Inflammatory macrophage treated with lipopolysaccharide for 4 hours (primary cell): ENCODE measurements around the gene LAMTOR1.

Source experiments
- DNase-seq: peaks from one replicate; pipeline ENCODE4 v3.0.0-alpha.2; 2020

LAMTOR1 gene

DNA sequence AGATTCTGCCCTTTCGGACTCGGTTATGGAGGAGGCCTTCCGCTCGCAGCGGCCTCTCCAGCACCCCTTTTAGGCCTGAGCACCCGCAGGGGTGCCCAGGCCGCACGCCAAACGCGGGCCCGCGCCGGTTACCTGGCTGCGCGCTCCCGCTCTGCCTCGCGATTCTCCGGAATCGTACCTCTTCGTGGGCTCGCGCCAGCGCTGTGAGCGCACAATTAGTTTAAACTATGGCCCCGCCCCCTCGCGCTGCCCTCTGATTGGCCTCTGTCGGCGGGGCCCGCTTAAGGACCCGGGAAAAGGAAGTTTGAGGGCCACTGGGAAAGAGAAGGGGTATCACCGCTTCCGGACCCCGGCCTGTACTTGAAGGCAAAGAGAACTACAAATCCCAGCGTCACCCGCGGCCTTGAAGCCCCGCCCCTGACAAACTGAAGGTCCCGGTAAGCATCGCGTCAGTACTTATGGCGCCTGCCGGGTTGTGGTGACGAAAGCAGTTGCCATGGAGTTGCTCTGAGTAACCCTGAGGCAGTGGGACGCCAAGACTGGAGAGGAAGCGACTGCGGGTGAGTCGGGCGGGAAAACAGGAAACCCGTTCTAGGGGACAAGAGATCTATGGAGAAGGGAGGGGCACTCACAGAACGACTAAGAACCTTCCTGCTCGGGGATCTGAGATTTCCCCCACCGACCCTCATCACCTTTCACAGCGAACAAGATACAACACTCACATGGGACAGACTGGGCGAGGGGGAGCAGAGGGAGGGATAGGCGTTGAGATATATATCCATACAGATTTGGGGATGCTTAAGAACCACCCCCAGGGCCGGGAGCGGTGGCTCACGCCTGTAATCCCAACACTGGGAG, 22.5 kb downstream of the LAMTOR1 start, which contains the start of the genes LRRC51 and NUMA1:
Gene LRRC51, plus strand, starts transcription at position 525 of the 858 bp plus-strand sequence. CDS start 8,234 bp downstream, outside the sequence.
Gene NUMA1, minus strand, starts transcription at position 217 of the 858 bp plus-strand sequence. CDS start 44,599 bp downstream, outside the sequence.
- peak; percentile 100 for DNase-seq

GRCh38 chr11:72079819-72080325, 23.2 kb downstream of the LAMTOR1 start:
- no peak for DNase-seq

DNA sequence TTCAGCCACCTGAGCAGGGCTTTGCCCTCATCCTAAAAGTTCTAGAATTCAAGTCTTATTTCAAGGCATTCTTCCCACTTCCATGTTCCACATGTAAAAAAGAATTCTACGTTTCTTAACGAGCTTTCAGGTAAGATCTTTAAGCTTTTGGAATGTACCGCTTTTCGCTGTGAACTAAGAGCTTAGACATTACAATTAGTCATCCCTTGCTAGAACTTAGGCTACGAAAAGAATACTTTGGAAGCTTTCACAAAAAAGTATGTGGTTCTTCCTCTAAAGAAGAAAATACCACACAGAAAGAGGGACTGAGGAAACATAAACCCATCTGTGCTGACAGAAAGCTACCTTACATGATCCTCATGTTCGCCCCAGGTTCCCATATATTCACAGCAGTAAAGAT, 24.6 kb downstream of the LAMTOR1 start:
- no peak for DNase-seq

DNA sequence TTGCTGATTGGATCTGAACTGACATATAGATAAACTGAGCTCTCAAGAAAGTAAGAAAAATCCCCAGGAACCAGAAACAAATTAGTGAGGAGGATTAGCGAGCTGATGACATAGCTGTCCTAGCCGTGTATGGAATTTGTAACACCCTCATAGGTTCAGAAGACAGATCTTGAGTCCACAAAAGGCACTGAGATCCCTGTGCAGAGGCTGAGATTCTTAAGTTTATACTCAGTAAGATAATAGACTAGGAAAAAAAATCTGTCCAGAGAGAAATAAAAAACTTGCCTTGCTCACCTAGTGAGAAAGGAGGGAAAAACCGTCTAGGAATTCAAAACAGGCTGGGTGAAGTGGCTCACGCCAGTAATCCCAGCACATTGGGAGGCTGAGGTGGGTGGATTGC, 27.3 kb downstream of the LAMTOR1 start:
- DNase-seq: no peak

- DNase-seq: peak; percentile 71
Observed at GRCh38 chr11:72075109-72075508, 28.0 kb downstream of the LAMTOR1 start.

GRCh38 chr11:72072348-72072747, 30.7 kb downstream of the LAMTOR1 start:
- peak; percentile 50 for DNase-seq

DNA sequence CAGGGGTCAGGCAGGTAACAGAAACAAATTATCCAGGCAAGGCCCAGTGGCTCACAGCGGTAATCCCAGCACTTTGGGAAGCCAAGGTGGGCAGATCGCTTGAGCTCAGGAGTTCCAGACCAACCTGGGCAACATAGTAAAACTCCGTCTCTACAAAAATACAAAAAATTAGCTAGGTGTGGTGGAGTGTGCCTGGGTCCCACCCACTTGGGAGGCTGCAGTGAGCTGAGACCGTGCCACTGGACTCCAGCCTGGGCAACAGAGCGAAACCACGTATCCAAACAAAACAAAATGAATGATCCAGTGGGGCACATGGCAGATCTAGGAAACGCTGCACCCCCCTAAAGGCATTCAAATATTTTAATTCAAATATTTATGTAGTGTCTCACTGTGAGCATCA, 32.6 kb downstream of the LAMTOR1 start:
- DNase-seq: no peak

GRCh38 chr11:72069787-72070251, 33.3 kb downstream of the LAMTOR1 start:
- DNase-seq: peak; percentile 97

- DNase-seq: peak; percentile 78
Observed at GRCh38 chr11:72069200-72069599, 33.9 kb downstream of the LAMTOR1 start.

- DNase-seq: no peak
Observed at GRCh38 chr11:72067676-72068075, 35.4 kb downstream of the LAMTOR1 start.

DNA sequence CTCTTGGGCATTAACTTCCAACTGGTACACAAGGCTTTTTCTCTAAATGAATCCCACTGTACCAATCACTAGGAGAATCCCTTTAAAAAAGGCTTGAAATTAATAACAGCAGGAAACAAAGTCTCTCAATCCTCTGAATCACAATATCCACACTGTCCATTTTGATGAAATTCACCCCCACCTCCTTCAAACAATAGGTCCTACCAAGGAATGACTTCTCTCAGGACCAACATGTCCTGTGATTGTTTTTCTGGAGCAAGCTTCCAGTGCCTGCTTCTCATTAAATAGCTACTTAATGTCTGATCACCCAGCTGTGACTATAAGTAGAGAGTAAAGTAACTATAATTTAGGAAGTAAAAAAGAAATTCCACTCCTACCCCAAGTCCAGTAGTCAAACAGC, 35.8 kb downstream of the LAMTOR1 start:
- DNase-seq: no peak

- DNase-seq: no peak
Observed at GRCh38 chr11:72066855-72067254, 36.2 kb downstream of the LAMTOR1 start.

- DNase-seq: peak; percentile 21
Observed at GRCh38 chr11:72061739-72062396, 41.2 kb downstream of the LAMTOR1 start.

DNA sequence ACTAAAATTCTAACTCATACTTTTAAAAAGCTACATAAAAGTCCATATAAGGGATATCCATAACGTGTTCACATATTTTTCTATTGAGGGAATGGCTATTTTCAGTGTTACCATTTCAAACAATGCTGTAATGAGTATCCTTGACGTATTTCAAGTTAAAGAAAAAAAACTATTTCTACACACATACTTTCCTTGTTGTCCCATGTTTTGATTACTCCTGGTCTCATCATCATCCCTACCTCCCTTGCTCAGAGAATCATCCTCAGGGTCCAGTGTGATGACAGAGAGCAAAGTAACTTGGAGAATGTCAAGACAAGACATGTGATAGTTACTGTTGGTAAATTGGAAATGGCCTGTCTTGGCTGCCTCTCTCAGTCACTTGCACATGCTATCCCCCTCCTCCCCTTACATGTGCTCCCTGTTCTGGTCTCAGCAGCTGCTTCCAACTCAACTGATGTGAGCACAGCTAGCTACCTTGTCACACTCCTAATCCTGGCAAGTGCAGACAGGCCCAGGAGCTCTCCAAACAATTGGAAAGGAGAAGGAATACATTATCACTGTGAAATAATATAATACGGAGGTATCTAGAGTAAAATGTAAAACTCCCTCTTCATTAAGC, 44.6 kb downstream of the LAMTOR1 start:
- DNase-seq: no peak

- no peak for DNase-seq
Observed at GRCh38 chr11:72048766-72049460, 54.2 kb downstream of the LAMTOR1 start.
